HCT116 (cell line): ENCODE measurements around the gene DNALI1. TPM values are rescaled to one million over a fixed set of nuclear protein-coding genes. Genes with fewer than 3 reads are reported as not detected.
"Not testable (repeated sequence)": the region's sequence is repeated elsewhere in the genome, so short reads cannot be mapped to it uniquely, and the experiment has no call there.

Source experiments
- ATAC-seq: fragments of 200-7000 bp; cut with Tn5 transposase; 2 replicates; pipeline ENCODE4 v1.9.1; 2020; ENCODE audit warnings: mild to moderate bottlenecking, moderate library complexity
- BruUV-seq: library from RNA; stranded (reverse); fragments of 400-500 nt; replicated peaks from 2 replicates; lab custom pipeline; 2021; lab: Mats Ljungman, UMichigan
- CTCF ChIA-PET: fragments of 300-600 bp; sonication (Branson Sonifier 250); formaldehyde crosslinking; loops from one replicate; lab custom pipeline; 2021; ENCODE audit warnings: antibody characterized with exemption; lab: Charles Lee
- POLR2A ChIA-PET: fragments of 300-600, 350-600 bp; sonication (Branson Sonifier 250); formaldehyde crosslinking; loops from one replicate; lab custom pipeline; 2021; ENCODE audit warnings: antibody characterized with exemption; lab: Charles Lee
- RAD21 ChIA-PET, 2 experiments: fragments of 300-600 bp; sonication (Branson Sonifier 250); formaldehyde crosslinking; loops; one replicate each; lab custom pipeline; 2023; ENCODE audit warnings: low total read pairs in 2 of 2; ENCODE audit not compliant: uncharacterized antibody in 2 of 2, unreplicated experiment in 2 of 2, low non-redundant PET in 1 of 2; lab: Charles Lee
- DNase-seq: peaks from one replicate; pipeline ENCODE4 v3.0.0-alpha.2; 2010; ENCODE audit warnings: low read depth, low spot score
- H2AFZ ChIP-seq: fragments of 200-600 bp; shearing (Covaris generic), sonication (generic); 2 replicates; pipeline ENCODE4 v1.6.1; 2017; ENCODE audit warnings: low read depth, mixed run types, mixed read lengths, antibody characterized with exemption, low read length; ENCODE audit not compliant: poor library complexity, severe bottlenecking
- H3K27ac ChIP-seq: 2 replicates; pipeline ENCODE4 v1.5.1; 2012; ENCODE audit warnings: low read depth, low read length
- H3K27me3 ChIP-seq: fragments of 200-600 bp; sonication (generic); 2 replicates; pipeline ENCODE4 v1.6.1; 2016; ENCODE audit warnings: mixed run types, low read length, mixed read lengths; ENCODE audit not compliant: insufficient read depth
- H3K36me3 ChIP-seq, 2 experiments: fragments of 200-500 bp in 1 of 2; fragments of 200-600 bp in 1 of 2; sonication (Bioruptor generic) in 1 of 2; sonication (generic) in 1 of 2; 2 replicates each; pipeline versions ENCODE4 v1.5.1 to v1.6.1; 2014 to 2016; ENCODE audit warnings: low read length in 2 of 2, inconsistent platforms in 1 of 2, mixed read lengths in 1 of 2, mixed run types in 1 of 2; ENCODE audit not compliant: insufficient read depth in 2 of 2, control insufficient read depth in 1 of 2
- H3K4me1 ChIP-seq, 2 experiments: fragments of 200-600 bp in 1 of 2; sonication (generic) in 1 of 2; 2 replicates each; pipeline versions ENCODE4 v1.5.1 to v1.6.1; 2012 to 2017; ENCODE audit warnings: low read length in 2 of 2, inconsistent platforms in 1 of 2, mild to moderate bottlenecking in 1 of 2, mixed read lengths in 1 of 2, mixed run types in 1 of 2, moderate library complexity in 1 of 2; ENCODE audit not compliant: insufficient read depth in 2 of 2, control insufficient read depth in 1 of 2
- H3K4me2 ChIP-seq: fragments of 200-600 bp; sonication (generic); 2 replicates; pipeline ENCODE4 v1.6.1; 2017; ENCODE audit warnings: mixed run types, low read length, mixed read lengths
- H3K4me3 ChIP-seq, 2 experiments: fragments of 200-600 bp in 1 of 2; sonication (generic) in 1 of 2; replicated peaks in 1 of 2; 2 replicates each; pipeline ENCODE4 v1.5.1; 2011 to 2016; ENCODE audit warnings: low read length in 2 of 2, control low read depth in 1 of 2, low read depth in 1 of 2, mild to moderate bottlenecking in 1 of 2, mixed read lengths in 1 of 2, mixed run types in 1 of 2
- H3K79me2 ChIP-seq: fragments of 200-600 bp; sonication (generic); 2 replicates; pipeline ENCODE4 v1.6.1; 2017; ENCODE audit warnings: mild to moderate bottlenecking, mixed run types, low read length, moderate library complexity, mixed read lengths; ENCODE audit not compliant: insufficient read depth
- H3K9ac ChIP-seq: fragments of 200-600 bp; sonication (generic); 2 replicates; pipeline ENCODE4 v1.6.1; 2016; ENCODE audit warnings: low read length, mixed read lengths
- H3K9me2 ChIP-seq: fragments of 200-600 bp; sonication (generic), shearing (Covaris generic); 2 replicates; pipeline ENCODE4 v1.6.1; 2017; ENCODE audit warnings: mixed run types, mild to moderate bottlenecking, moderate library complexity; ENCODE audit not compliant: insufficient read depth
- H3K9me3 ChIP-seq, 2 experiments: fragments of 200-500 bp in 1 of 2; fragments of 200-600 bp in 1 of 2; sonication (Bioruptor generic) in 1 of 2; sonication (generic) in 1 of 2; 2 replicates each; pipeline ENCODE4 v1.6.1; 2014 to 2017; ENCODE audit warnings: low read length in 2 of 2, mixed read lengths in 2 of 2, inconsistent platforms in 1 of 2, low read depth in 1 of 2, mild to moderate bottlenecking in 1 of 2, mixed run types in 1 of 2, moderate library complexity in 1 of 2; ENCODE audit not compliant: control insufficient read depth in 1 of 2, insufficient read depth in 1 of 2
- H4K20me1 ChIP-seq: fragments of 200-600 bp; sonication (generic), shearing (Covaris generic); 2 replicates; pipeline ENCODE4 v1.6.1; 2017; ENCODE audit warnings: mixed run types, mild to moderate bottlenecking, moderate library complexity; ENCODE audit not compliant: insufficient read depth
- CBX3 ChIP-seq: IDR thresholded peaks from 2 replicates; pipeline ENCODE4 v1.6.1; 2012; ENCODE audit warnings: low read depth
- CEBPB ChIP-seq: IDR thresholded peaks from 2 replicates; pipeline ENCODE4 v1.6.1; 2012; ENCODE audit warnings: low read depth
- EZH2 ChIP-seq: fragments of 200-600 bp; sonication (generic); IDR thresholded peaks from 2 replicates; pipeline ENCODE4 v1.6.1; 2017; ENCODE audit warnings: antibody characterized with exemption, mixed run types
- FOSL1 ChIP-seq: IDR thresholded peaks from 2 replicates; pipeline ENCODE4 v1.6.1; 2012; ENCODE audit warnings: low read depth
- JUND ChIP-seq: IDR thresholded peaks from 2 replicates; pipeline ENCODE4 v1.6.1; 2012
- SIN3A ChIP-seq: IDR thresholded peaks from 2 replicates; pipeline ENCODE4 v1.6.1; 2012; ENCODE audit warnings: low read depth
- TCF7L2 ChIP-seq: IDR thresholded peaks from 2 replicates; pipeline ENCODE4 v1.7.0; 2011; ENCODE audit warnings: borderline replicate concordance, inconsistent platforms; ENCODE audit not compliant: insufficient read depth, insufficient read length; ENCODE audit errors: extremely low read depth
- YY1 ChIP-seq: IDR thresholded peaks from 2 replicates; pipeline ENCODE4 v1.6.1; 2011; ENCODE audit warnings: low read length, low read depth, moderate library complexity, mild to moderate bottlenecking; ENCODE audit not compliant: insufficient replicate concordance; ENCODE audit errors: extremely low read depth
- ZNF274 ChIP-seq: fragments of 200-500 bp; sonication (Bioruptor generic); IDR thresholded peaks from 2 replicates; pipeline ENCODE4 v1.6.1; 2014; ENCODE audit warnings: mild to moderate bottlenecking, low read depth, low read length, inconsistent platforms
- intact Hi-C: fragments of 100-400 bp; cut with micrococcal nuclease; formaldehyde crosslinking; loops from 2 replicates; pipeline ENCODE4 v1.10.0; 2022
- total RNA-seq: library from RNA; stranded (reverse); gene quantifications from one replicate; pipeline ENCODE4 v1.2.1, GENCODE V29; 2021; ENCODE audit not compliant: unreplicated experiment
- TF ChIP-seq, protein P1 (sequence below): IDR thresholded peaks from 2 replicates; pipeline ENCODE4 v1.6.1; 2012
- TF ChIP-seq, protein P2 (sequence below): IDR thresholded peaks from 2 replicates; pipeline ENCODE4 v1.6.1; 2012; ENCODE audit warnings: low read depth
- TF ChIP-seq, protein P3 (sequence below): IDR thresholded peaks from 2 replicates; pipeline ENCODE4 v1.6.1; 2012
- TF ChIP-seq, protein P4 (sequence below): IDR thresholded peaks from 2 replicates; pipeline ENCODE4 v1.6.1; 2011; ENCODE audit warnings: mild to moderate bottlenecking, low read length, moderate library complexity; ENCODE audit not compliant: insufficient replicate concordance; ENCODE audit errors: extremely low read depth

DNALI1 gene
- total RNA-seq, 1 experiment from 2014 or later = 0.64 TPM

DNA sequence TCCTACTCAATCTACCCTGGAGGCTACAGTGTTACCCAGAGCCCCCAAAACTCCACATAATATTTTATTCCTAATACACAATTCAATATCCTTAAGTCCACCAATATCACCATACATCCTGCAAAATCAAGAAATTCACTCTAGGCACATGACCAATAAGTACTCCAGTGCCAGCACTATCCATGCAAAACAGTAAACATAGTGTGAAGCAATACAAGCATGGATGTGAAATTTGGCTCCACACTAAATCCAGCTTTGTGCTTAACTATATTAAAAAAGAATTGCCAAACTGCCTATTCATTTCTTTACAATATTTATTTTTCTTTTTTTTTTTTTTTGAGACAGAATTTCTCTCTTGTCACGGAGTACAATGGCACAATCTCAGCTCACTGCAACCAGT is 39.2 kb upstream of the DNALI1 start:
- BruUV-seq = no TSS peak
- H4K20me1 ChIP-seq = no peaks in the 10 kb centered on the region
- TF ChIP-seq EZH2 (no peak), SIN3A (no peak), YY1 (no peak), TCF7L2 (no peak), CBX3 (no peak), CEBPB (no peak), ZNF274 (no peak), JUND (no peak), FOSL1 (no peak)
- TF ChIP-seq, protein P1, sequence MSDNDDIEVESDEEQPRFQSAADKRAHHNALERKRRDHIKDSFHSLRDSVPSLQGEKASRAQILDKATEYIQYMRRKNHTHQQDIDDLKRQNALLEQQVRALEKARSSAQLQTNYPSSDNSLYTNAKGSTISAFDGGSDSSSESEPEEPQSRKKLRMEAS = no peak
- TF ChIP-seq, protein P2, sequence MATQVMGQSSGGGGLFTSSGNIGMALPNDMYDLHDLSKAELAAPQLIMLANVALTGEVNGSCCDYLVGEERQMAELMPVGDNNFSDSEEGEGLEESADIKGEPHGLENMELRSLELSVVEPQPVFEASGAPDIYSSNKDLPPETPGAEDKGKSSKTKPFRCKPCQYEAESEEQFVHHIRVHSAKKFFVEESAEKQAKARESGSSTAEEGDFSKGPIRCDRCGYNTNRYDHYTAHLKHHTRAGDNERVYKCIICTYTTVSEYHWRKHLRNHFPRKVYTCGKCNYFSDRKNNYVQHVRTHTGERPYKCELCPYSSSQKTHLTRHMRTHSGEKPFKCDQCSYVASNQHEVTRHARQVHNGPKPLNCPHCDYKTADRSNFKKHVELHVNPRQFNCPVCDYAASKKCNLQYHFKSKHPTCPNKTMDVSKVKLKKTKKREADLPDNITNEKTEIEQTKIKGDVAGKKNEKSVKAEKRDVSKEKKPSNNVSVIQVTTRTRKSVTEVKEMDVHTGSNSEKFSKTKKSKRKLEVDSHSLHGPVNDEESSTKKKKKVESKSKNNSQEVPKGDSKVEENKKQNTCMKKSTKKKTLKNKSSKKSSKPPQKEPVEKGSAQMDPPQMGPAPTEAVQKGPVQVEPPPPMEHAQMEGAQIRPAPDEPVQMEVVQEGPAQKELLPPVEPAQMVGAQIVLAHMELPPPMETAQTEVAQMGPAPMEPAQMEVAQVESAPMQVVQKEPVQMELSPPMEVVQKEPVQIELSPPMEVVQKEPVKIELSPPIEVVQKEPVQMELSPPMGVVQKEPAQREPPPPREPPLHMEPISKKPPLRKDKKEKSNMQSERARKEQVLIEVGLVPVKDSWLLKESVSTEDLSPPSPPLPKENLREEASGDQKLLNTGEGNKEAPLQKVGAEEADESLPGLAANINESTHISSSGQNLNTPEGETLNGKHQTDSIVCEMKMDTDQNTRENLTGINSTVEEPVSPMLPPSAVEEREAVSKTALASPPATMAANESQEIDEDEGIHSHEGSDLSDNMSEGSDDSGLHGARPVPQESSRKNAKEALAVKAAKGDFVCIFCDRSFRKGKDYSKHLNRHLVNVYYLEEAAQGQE = no peak
- TF ChIP-seq, protein P3, sequence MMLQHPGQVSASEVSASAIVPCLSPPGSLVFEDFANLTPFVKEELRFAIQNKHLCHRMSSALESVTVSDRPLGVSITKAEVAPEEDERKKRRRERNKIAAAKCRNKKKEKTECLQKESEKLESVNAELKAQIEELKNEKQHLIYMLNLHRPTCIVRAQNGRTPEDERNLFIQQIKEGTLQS = no peak
- TF ChIP-seq, protein P4, sequence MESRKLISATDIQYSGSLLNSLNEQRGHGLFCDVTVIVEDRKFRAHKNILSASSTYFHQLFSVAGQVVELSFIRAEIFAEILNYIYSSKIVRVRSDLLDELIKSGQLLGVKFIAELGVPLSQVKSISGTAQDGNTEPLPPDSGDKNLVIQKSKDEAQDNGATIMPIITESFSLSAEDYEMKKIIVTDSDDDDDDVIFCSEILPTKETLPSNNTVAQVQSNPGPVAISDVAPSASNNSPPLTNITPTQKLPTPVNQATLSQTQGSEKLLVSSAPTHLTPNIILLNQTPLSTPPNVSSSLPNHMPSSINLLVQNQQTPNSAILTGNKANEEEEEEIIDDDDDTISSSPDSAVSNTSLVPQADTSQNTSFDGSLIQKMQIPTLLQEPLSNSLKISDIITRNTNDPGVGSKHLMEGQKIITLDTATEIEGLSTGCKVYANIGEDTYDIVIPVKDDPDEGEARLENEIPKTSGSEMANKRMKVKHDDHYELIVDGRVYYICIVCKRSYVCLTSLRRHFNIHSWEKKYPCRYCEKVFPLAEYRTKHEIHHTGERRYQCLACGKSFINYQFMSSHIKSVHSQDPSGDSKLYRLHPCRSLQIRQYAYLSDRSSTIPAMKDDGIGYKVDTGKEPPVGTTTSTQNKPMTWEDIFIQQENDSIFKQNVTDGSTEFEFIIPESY = no peak
- CTCF ChIA-PET = no interaction called here
- no peaks in the 10 kb centered on the region for H3K27me3 ChIP-seq
- intact Hi-C loops = no loop called here
- H3K9me3 ChIP-seq = no peaks in the 10 kb centered on the region
- POLR2A ChIA-PET = no interaction called here
- H3K4me1 ChIP-seq = peaks cover 10 to 19% of the 10 kb centered on the region in 2 experiments; a peak in 3 of 4 replicates
- no peak overlapping the region for H2AFZ ChIP-seq
- no peak overlapping the region for H3K27ac ChIP-seq
- H3K79me2 ChIP-seq = peaks cover 14% of the 10 kb centered on the region
- H3K9ac ChIP-seq = no peak overlapping the region
- H3K36me3 ChIP-seq = peaks cover 0 to 4% of the 10 kb centered on the region in 2 experiments; a peak in 1 of 4 replicates
- DNase-seq = no peak
- H3K4me2 ChIP-seq = no peak overlapping the region
- no peak for ATAC-seq
- H3K4me3 ChIP-seq = no peak overlapping the region
- RAD21 ChIA-PET = no interaction called here
- H3K9me2 ChIP-seq = no peaks in the 10 kb centered on the region

DNA sequence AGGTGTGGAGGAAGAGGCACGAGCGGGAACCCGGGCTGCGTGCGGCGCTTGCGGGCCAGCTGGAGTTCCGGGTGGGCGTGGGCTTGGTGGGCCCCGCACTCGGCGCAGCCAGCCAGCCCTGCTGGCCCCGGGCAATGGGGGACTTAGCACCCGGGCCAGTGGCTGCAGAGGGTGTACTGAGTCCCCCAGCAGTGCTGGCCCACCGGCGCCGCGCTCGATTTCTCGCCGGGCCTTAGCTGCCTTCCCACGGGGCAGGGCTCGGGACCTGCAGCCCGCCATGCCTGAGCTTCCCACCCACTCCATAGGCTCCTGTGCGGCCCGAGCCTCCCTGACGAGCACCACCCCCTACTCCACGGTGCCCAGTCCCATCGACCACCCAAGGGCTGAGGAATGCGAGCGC is 38.5 kb upstream of the DNALI1 start:
- H3K36me3 ChIP-seq, H3K9me3 ChIP-seq, H3K9me2 ChIP-seq, BruUV-seq, H3K79me2 ChIP-seq, H3K4me3 ChIP-seq, H4K20me1 ChIP-seq, H3K9ac ChIP-seq, POLR2A ChIA-PET, intact Hi-C loops, H3K27me3 ChIP-seq, H3K4me2 ChIP-seq, CTCF ChIA-PET, H2AFZ ChIP-seq, H3K27ac ChIP-seq, ATAC-seq, DNase-seq, RAD21 ChIA-PET: not testable (repeated sequence)
- H3K4me1 ChIP-seq = peaks cover 9 to 17% of the 10 kb centered on the region in 2 experiments; a peak in 3 of 4 replicates
